NCI-H2107 (cell line): ENCODE measurements around the gene IMPACT.
A peak's percentile ranks its signal among the peaks of the same experiment; 100 is the strongest.

Experiments
- DNase-seq: peaks from one replicate; lab custom pipeline; 2025; lab: John Stamatoyannopoulos, UW

IMPACT gene

GRCh38 chr18:24426398-24427294, at the start of gene IMPACT:
Gene IMPACT, plus strand, starts transcription at chr18:24426670. Its CDS starts 87 bp downstream, at chr18:24426757.
- peak; percentile 48 for DNase-seq

- no peak for DNase-seq
Observed at GRCh38 chr18:24378598-24378997, 47.9 kb upstream of the IMPACT start.

- no peak for DNase-seq
Observed at GRCh38 chr18:24380163-24380747, 46.2 kb upstream of the IMPACT start.

- no peak for DNase-seq
Observed at GRCh38 chr18:24381126-24381525, 45.3 kb upstream of the IMPACT start.

- no peak for DNase-seq
Observed at GRCh38 chr18:24386681-24387080, 39.8 kb upstream of the IMPACT start.

GRCh38 chr18:24388957-24389356, 37.5 kb upstream of the IMPACT start:
- DNase-seq: no peak

GRCh38 chr18:24395049-24395795, 31.2 kb upstream of the IMPACT start:
- no peak for DNase-seq

GRCh38 chr18:24396082-24396633, 30.3 kb upstream of the IMPACT start:
- DNase-seq: no peak

GRCh38 chr18:24397131-24397693, 29.3 kb upstream of the IMPACT start:
- peak; percentile 28 for DNase-seq

- peak; percentile 59 for DNase-seq
Observed at GRCh38 chr18:24397694-24398368, 28.6 kb upstream of the IMPACT start, which contains the start of gene OSBPL1A. Gene OSBPL1A, minus strand, starts transcription at chr18:24397824. Its CDS starts 20,291 bp downstream, at chr18:24377533.

GRCh38 chr18:24398540-24398939, 27.9 kb upstream of the IMPACT start:
- DNase-seq: no peak

GRCh38 chr18:24400587-24400986, 25.9 kb upstream of the IMPACT start:
- DNase-seq: no peak

- DNase-seq: no peak
Observed at GRCh38 chr18:24402209-24402785, 24.2 kb upstream of the IMPACT start.

- DNase-seq: no peak
Observed at GRCh38 chr18:24403076-24403475, 23.4 kb upstream of the IMPACT start.

GRCh38 chr18:24404591-24404990, 21.9 kb upstream of the IMPACT start:
- no peak for DNase-seq

- DNase-seq: no peak
Observed at GRCh38 chr18:24408496-24408895, 18.0 kb upstream of the IMPACT start.

- DNase-seq: no peak
Observed at GRCh38 chr18:24413148-24413547, 13.3 kb upstream of the IMPACT start.

- DNase-seq: no peak
Observed at GRCh38 chr18:24414349-24415003, 12.0 kb upstream of the IMPACT start.

- DNase-seq: no peak
Observed at GRCh38 chr18:24417480-24417879, 9.0 kb upstream of the IMPACT start.

- no peak for DNase-seq
Observed at GRCh38 chr18:24420551-24420950, 5.9 kb upstream of the IMPACT start.
